Non-pigmented ciliary epithelial cell (primary cell): Measurements from ENCODE around the gene PRR5L.
A peak's percentile ranks its signal among the peaks of the same experiment; 100 is the strongest.

Experiments used
- DNase-seq: peaks from one replicate; pipeline ENCODE4 v3.0.0-alpha.2; 2010; ENCODE audit warnings: low read depth

PRR5L gene

DNA sequence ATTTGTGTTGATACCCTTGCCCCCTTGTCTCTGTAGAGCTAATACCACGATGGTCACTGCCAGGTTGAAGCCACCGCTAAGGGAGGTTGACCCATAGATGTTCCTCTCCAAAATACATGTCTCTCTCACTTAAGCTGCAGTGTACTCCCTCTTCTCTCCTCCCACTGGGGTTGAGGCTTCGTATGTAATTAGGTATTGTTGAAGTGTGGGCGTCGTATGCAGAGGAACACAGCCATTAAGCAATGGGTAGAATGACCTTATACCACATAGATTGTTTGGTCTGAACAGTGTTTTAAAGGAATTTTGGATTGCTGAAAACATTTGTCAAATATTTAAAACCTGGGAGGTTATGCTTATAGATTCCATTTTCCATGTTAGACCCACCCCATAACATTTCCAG is 142.0 kb downstream of the PRR5L start:
- DNase-seq, result no peak

DNA sequence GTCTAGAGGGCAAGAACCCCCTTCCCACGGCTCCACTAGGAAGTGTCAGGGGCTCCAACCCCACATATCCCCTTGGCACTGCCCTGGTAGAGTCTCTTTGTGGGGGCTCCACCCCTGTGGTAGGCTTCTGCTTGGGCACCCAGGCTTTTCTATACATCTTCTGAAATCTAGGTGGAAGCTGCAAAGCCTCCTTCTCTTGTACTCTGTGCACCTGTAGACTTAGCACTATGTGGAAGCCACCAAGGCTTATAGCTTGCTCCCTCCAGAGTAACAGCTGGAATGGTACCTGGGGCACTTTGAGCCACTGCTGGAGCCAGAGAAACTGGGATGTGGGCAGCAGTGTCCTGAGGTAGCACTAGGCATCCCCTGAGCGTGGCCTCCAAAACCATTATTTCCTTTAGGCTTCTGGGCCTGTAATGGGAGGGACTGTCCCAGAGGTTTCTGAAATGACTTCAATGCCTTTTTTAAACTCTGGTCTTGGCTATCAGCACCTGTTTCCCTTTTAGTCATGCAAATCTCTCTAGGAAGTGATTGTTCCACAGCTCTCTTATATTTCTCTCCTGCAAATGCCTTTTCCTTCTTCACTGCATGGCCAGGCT is 145.6 kb downstream of the PRR5L start:
- DNase-seq, result no peak

DNA sequence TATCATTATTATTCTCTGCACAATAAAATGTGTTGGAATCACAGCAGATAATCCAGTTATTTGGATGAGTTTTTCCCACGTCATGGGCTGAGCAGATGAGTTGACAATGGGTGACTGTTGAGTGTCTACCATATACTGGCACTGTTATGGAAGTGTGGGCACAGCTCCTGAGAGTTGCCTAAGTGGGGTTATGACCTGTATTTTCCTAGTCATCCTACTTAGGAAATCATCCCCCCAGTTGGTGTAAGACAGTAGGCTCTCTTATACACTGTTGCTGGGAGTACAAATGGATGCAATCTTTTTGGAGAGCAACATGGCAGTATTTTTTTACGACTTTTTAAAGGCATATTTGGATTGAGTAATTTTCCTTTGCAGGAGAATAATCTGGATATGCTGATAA is 147.6 kb downstream of the PRR5L start:
- DNase-seq, result no peak

DNA sequence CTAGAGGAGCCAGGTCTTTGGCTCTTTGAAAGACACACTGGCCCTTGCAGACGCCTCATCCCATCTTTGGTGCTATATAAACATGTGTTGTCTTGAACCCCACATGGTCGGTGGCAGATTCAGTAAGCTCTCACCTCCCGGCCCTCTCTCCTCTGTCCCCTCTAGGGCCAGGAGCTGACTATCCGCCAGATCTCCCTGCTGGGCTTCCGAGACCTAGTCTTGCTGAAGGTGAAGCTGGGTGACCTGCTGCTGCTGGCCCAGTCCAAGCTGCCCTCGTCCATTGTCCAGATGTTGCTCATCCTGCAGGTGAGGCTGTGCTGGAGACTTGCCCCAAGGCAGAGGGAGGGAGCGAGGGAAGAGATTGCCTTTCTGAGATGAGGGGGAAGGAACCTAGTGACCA is 150.0 kb downstream of the PRR5L start:
- no peak for DNase-seq

DNA sequence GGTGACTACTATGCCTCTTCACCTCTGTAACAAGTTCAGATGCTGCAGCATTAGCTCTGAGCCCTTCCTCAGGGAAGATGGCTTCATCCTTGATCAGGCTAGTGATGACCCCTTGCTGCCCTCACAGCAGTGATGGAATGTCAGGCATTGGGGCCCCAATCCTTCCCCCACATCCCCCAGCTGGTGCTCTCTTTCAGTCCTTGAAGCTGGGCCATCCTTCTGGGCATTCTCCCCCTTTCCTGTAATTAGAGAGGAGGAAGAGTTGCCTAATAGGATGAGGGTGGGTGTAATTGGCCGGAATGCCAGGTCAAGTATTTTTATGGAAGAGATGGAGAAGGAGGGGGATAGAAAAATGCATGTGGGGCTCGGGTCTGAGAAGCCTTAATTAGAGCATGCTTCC is 151.4 kb downstream of the PRR5L start:
- DNase-seq, result no peak

DNA sequence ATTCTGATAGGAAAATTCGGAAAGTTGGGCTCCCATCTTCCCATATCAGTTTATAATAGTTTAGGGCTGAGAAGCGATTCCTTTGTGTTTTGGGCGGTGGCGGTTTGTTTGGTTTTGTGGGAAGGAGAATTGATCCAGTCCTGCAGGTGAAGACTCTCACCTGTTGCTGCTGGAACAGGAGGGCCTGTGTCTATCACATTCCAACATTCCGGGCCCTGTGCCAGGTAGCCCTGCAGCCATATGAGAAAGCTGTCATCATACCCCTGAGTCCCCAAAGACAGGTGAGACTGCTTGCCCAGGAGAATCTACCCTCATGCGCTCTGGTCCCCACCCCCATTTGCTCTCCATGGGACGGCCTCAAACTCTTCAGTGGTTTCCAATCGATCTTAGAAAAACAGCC is 151.9 kb downstream of the PRR5L start:
- no peak for DNase-seq

DNA sequence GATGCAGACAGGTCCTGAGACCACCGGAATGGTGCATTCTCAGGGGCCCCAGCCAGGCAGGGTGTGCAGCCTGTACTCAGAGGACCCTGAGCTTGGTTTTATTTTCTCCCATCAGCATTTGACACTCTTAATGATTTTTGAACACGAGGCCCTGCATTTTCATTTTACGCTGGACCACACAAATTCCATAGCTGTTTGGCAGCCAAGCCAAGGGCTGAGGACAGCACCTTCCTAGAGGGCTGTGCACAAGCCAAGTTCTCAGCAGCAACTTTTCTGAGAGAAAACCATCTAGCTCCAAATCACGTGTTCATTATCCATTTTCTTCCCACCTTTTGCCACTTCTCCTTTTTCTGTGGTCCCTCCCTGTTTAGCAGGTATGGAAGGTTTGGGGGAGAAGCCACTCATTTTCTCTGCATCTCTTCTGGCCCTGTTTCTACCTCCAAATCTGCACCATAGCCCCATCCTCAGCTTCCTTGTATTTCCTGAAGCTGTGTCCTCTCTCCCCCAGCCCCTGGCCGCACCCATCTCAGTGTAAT is 153.5 kb downstream of the PRR5L start:
- no peak for DNase-seq

DNA sequence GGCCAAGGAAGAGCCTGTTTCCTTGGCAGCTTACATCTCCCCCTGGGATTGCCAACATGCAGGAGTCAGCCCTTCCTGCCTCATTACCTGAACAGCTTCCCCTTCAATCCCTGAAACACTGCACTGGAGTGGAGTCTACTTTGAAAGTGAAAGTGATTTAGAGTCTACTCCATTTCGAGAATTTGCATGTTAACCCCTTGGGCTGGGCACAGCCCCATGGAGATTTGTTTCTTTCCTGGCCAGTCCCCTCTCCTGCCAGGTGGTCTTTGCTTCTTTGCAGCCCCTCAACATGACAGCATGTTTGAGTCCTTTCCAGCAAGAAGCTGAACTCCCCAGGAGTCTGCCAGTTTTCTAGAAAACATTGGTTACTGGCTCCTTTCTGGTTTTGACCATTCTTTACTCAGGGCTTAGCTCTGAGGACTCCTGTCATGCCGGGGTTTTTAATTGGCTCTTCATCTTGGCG is 154.1 kb downstream of the PRR5L start:
- DNase-seq, result no peak

DNA sequence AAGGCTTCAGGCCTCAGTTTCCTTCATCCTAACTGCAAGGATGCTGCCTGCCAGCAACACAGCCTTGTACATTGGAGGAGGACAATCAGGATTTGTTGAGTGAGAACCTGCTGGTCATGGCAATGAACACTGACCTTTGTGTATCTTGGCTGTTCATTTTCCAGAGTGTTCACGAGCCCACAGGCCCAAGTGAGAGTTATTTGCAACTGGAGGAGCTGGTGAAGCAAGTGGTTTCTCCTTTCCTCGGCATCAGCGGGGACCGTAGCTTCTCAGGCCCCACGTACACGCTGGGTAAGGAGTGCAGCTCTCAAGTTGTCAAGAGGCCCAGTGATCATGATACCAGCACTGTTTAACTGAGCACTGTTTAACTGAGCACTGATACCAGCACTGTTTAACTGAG is 155.0 kb downstream of the PRR5L start:
- DNase-seq, result no peak

DNA sequence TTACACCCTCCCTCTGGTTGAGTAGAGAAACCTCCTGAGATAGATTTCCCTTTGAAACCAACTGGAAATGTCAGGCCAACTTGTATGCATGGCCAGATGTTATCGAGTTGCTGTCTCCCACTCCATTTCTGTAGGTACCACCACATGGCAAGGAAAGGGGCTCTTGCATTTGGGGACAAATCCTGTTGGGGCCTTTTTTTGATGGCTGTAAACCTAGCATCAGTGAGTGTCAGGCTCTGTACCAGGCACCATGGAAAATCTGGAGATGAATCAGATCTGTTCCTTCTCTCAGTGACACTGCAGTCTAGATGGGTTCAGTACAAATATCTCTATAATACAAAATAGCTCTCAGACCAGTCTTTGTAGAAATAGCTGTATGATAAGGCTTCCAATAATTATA is 155.6 kb downstream of the PRR5L start:
- DNase-seq, result no peak

DNA sequence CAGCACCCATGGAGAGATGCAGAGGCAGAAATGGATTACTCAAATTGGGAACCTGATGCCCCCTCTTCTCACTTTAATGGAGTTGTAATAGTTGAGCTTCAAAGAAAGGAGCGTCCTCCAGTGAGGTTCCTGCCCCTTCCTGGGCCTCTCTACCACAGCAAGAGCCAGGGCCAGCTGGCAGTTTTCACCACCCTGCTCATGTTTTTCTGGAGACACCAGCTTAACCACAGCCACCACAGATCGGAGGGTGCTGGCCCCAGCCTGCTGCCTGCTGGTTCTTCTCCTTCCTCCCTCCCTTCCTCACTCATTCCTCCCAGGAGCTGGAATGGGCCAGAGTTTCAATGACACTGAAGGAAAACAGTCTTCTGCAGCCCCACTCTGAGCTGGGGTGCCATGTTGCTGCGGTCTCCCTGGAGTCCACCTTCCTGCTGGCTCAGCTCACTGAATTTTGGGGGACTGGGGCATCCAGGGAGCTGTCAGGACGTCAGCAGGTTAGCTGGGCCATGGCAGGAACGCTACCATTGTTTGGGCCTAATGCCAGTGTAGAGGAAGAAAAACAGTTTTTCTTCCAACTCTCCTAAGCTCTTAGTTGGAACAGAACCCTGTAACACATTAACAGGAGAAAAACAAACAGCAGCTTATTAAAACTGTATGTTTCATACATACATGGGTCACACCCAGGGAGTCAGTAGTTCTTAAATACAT is 156.3 kb downstream of the PRR5L start:
- DNase-seq, result no peak

DNA sequence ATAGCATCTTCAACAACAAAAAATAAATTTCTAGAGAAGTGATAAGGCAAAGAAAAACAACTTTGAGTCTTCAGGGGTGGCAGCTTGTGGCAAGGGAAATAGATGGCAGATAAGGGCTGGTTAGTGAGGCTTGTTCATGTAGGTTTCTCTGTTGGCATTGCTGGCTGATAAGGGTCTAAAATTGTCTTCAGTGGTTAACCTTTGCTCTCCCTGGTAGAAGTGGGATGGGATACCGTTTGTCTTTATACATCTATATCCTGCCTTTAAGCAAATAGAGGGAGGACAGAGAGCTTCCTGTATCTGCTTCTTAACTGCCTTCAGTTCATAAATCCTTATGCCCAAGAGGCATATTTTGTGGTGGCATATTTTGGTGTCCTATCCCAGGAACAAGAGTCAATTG is 156.9 kb downstream of the PRR5L start:
- no peak for DNase-seq

DNA sequence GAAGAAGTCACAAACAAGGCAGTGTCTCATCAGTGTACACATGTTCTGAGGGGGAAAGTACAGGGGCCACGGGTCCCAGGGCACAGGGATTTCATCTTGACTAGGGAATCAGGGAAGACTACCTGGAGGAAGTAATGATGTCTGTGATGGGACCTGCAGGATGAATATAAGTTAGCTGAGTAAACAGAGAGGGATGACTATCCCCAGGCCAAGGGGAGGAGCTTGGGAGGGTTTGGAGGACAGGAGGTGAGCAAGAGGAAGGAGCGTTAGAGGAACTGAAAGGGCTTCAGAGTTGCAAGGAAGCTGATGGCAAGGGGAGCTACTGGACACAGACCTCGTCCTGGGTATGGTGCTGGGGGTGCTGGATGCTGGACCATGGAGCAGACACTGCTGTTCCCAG is 157.6 kb downstream of the PRR5L start:
- no peak for DNase-seq

DNA sequence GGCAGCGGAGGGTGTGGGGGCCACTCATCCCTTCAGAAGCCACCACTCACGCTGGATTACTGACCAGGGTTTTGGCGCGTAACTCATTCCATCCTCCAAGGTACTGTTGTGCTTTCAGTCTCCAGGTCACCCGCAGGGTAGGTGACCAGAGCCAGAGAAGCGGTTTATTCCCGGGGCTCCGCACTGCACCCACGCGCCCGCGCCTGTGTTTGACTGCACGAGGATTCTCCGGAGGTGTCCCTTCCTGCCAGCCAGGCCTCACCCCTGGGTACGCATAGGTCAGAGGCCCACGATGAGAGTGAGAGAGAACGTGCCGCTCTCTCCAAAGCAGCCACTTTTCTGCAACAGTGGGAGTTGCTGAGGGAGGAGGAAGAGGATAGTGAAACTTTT is 158.5 kb downstream of the PRR5L start:
- DNase-seq, result no peak

DNA sequence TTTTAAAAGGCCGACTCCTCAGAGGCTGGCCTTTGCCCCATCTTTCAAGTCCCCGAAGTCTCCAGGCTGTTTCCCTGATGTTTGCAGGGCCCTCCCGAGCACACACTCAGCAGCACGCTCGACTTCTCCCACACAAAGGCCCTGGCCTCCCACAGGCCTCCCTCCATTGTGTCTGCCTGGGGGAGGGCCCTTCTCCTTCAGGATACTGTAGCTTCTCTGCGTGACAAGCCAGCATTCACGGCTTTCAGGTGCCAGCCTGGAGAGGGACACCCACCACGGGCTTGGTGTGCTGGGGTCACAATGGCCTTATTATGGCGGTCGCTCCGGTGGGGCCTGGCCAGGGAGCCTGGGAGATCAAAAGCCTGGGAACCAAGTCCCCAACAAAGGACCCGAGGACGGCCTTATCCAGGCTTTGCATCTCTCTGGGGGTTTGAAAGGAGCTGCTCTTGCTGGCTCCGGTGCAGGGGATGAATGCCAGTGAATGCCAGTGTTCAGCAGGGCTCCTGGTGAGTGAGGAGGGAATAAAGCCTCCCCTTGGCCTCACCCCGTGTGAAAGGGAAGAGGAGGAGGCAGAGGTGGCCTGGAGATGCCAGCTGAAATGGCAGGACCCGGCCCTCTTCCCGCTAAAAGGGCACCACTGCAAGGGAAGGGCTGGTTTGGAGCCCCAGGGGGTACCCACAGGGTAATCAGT is 159.0 kb downstream of the PRR5L start:
- no peak for DNase-seq

DNA sequence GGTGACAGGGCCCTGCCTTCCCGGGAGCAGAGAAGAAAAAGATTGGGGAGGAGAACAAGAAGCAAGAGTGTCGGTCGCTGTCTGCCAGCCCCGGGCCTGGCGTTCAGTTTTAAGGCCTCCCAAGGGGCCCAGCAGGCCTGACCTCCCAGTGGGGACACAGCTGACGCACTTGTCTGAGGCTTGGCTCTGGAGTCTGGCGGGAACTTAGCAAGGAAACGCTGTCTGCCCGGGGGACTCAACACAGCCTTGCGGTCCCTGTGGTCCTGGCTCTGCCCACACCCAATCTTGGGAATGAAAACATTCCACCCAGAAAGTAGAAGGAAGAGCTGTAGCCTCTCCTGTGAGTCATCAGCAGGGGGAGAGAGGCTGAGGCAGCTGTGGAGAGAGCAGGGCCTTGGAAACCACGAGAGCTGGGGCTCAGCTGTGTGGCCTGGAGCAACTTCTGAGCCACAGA is 159.6 kb downstream of the PRR5L start:
- DNase-seq, result peak; percentile 99

DNA sequence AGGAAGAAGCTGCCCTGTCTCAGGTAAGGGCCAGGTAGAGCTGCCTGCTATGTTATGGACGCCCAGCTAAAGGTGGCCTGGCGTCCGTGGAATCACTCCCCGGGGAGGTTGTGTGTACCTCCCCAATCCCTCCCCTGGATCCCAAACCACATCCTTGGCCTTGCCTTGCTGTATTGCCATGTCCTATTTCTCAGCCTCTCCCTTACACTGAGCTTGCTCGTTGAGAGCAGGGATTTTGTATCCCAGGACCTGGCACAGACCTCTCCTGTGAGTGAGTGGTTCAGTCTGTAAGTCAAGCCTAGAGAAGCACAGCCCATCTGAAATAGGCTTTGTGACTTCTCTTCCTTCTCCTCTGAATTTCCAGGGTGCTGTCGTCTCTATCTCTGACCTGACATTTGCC is 160.1 kb downstream of the PRR5L start:
- DNase-seq, result no peak

DNA sequence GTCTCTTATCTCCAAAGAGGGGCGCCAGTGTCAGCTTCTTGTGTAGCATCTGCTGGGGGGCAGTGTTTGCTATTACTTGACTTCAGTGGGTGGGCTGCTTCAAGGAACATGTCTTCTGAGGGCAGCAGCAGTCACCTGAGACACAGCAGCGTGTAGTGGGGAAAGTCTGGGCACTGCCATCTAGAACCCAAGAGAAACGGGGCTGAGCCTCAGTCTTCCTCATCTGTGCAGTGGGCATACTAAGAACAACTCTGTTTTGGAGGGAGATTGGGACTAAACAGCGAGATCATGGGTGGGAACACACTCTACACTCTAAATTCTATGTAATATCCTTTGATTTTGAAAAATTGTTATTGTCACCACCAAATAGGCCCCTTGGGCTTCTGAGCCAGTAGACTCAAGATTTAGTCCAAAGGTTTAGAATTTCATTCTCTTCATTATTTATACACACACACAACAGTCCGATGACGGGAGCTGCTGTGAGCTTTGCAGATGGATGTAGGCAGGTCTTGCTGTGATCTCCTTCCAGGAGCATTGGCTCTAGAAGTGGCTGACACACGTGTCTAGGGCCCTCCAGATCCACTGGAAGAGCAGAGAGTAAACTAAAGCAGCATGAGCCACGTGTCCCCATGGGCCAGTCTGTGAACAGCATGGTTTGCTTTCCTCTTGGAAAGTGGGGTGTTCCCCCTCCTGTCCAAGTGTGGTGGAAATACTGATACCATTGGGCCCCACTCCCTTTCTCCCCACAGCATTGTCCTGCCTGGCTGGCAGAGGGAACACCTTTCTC is 162.2 kb downstream of the PRR5L start:
- no peak for DNase-seq

DNA sequence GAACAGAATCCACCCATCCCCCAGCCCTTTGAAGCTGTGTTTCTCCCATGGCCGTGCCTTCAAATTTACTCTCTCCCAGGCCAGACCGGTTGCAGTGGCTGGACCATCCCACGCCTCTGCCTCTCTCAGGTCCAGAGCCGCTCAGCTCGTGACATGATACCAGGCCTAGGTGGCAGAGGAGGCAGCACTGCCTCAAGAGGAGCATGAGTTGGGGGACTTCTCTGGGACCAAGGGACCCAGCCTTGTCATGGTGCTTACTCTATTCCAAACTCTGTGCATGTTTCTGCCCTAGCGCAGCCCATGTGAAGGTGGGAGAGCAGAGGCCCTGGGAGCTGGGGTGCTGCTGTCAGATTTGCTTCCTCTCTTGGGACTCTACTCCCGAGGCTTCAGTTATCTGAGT is 163.0 kb downstream of the PRR5L start:
- no peak for DNase-seq

DNA sequence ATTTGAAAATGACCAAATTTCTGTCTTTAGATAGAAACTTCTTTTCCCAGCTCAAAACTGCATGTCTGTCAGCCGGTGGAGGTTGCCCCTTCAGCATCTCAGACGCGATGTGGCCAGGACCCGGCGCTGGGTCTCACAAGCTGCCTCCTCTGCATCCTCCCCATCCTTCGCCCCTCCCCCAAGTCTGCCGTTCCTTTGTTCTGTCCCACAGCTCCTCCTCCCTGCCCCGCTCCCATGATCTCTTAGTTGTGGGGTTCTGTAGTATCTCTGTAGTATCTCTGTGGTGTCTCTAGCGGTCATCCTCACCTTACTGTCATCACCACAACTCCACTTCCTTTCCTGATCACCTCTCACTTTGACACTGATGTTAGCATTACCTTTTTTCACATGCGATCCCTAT is 164.1 kb downstream of the PRR5L start:
- DNase-seq, result no peak

DNA sequence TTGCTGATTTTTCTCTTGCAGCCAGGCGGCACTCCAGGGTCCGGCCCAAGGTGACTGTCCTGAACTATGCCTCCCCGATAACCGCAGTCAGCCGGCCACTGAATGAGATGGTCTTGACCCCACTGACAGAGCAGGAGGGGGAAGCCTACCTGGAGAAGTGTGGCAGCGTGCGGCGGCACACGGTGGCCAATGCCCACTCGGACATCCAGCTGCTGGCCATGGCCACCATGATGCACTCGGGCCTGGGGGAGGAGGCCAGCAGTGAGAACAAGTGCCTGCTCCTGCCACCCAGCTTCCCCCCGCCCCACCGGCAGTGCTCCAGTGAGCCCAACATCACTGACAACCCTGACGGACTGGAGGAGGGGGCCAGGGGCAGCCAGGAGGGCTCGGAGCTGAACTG is 166.2 kb downstream of the PRR5L start:
- no peak for DNase-seq

DNA sequence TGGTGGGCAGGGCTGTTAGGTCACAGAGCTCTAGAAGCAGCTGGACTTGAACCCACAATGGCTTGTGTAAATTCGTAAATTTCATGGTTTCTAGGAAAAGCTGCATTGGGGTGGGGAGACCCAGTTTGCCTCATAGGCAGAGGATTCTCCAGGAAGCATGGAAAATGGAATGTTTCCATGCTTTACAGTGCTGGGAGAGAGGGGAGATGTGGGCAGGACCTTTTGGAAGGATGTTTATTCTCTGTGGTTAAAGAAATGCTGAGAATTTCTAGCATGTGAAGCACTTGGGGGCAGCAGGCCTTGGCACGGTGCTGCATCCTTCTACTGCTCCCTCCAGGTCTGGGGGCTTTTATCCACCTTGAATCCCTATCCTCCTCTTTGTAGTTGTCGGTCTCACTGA is 167.7 kb downstream of the PRR5L start:
- DNase-seq, result no peak
